Activated CD8-positive, alpha-beta memory T cell treated with anti-CD3 and anti-CD28 coated beads, Interleukin-2, amount 10 ng/mL, durations not matched to agents 7 days and 5 days (primary cell): ENCODE measurements around the gene SRPRA. TPM values are rescaled to one million over a fixed set of nuclear protein-coding genes. Genes with fewer than 3 reads are reported as not detected.
A peak's percentile ranks its signal among the peaks of the same experiment; 100 is the strongest.
"Not testable (repeated sequence)": the region's sequence is repeated elsewhere in the genome, so short reads cannot be mapped to it uniquely, and the experiment has no call there.

Experiments used
- ATAC-seq: fragments of 150-1000 bp; cut with Tn5 transposase; one replicate; pipeline ENCODE4 v1.10.0; 2021; ENCODE audit warnings: moderate library complexity
- CTCF ChIA-PET: fragments of 350-600 bp; sonication (Branson Sonifier 250); formaldehyde crosslinking; loops from one replicate; lab custom pipeline; 2021; ENCODE audit warnings: antibody characterized with exemption; lab: Charles Lee
- DNase-seq: peaks from one replicate; pipeline ENCODE4 v3.0.0-alpha.2; 2020
- H3K27ac Mint-ChIP-seq: one replicate; pipeline ENCODE4 v1.8.0; 2021; ENCODE audit warnings: mild to moderate bottlenecking, mixed read lengths
- H3K27me3 Mint-ChIP-seq: one replicate; pipeline ENCODE4 v1.8.0; 2021; ENCODE audit warnings: mixed read lengths
- H3K36me3 Mint-ChIP-seq: one replicate; pipeline ENCODE4 v1.8.0; 2021; ENCODE audit warnings: mild to moderate bottlenecking, mixed read lengths
- H3K4me1 Mint-ChIP-seq: one replicate; pipeline ENCODE4 v1.8.0; 2021; ENCODE audit warnings: mixed read lengths
- H3K4me3 Mint-ChIP-seq: one replicate; pipeline ENCODE4 v1.8.0; 2021; ENCODE audit warnings: mild to moderate bottlenecking, moderate library complexity, mixed read lengths
- H3K9me3 Mint-ChIP-seq: one replicate; pipeline ENCODE4 v1.8.0; 2022; ENCODE audit warnings: low read depth, mixed read lengths
- total RNA-seq, 2 experiments: library from RNA; stranded (reverse); gene quantifications; one replicate each; pipeline ENCODE4 v1.2.3, GENCODE V29; 2021

Gene SRPRA
- total RNA-seq, 2 experiments from 2014 or later, result 100 to 134 TPM

GRCh38 chr11:126280595-126280994 is 11.9 kb upstream of the SRPRA start:
- CTCF ChIA-PET, result interaction anchor here (0.7 to 1.6 kb wide), 3 partner anchors 21 to 38 kb away, joined by 3 to 4 read pairs (median 3); no protein-coding TSS in a partner anchor
- Mint-ChIP-seq H3K27ac (peak overlapping the region; percentile 76), H3K36me3 (peaks cover 15% of the 10 kb centered on the region), H3K4me1 (peaks cover 39% of the 10 kb centered on the region), H3K27me3 (no peaks in the 10 kb centered on the region), H3K9me3 (no peaks in the 10 kb centered on the region), H3K4me3 (no peak overlapping the region)
- no peak for DNase-seq
- no peak for ATAC-seq

DNA sequence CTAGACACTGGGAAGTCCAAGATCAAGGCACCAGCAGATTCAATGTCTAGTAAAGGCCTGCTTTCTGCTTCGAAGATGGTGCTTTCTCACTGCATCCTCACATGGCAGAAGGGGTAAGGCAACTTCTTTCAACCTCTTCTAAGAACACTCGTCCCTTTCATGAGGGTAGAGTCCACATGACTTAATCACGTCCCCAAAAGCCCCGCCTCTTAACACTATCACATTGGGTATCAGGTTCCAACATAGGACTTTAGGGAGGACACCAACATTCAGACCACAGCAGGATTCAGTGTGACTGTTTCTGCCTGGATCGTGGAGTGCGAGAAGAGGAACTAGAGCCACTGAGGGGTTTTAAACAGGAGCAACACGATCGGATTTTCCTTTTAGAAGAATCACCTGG is 10.5 kb upstream of the SRPRA start:
- DNase-seq, result no peak
- H3K27me3 Mint-ChIP-seq, result no peaks in the 10 kb centered on the region
- CTCF ChIA-PET, result no interaction called here
- H3K27ac Mint-ChIP-seq, result no peak overlapping the region
- no peak for ATAC-seq
- peaks cover 30% of the 10 kb centered on the region for H3K4me1 Mint-ChIP-seq
- no peaks in the 10 kb centered on the region for H3K9me3 Mint-ChIP-seq
- no peak overlapping the region for H3K4me3 Mint-ChIP-seq
- H3K36me3 Mint-ChIP-seq, result peaks cover 19% of the 10 kb centered on the region

DNA sequence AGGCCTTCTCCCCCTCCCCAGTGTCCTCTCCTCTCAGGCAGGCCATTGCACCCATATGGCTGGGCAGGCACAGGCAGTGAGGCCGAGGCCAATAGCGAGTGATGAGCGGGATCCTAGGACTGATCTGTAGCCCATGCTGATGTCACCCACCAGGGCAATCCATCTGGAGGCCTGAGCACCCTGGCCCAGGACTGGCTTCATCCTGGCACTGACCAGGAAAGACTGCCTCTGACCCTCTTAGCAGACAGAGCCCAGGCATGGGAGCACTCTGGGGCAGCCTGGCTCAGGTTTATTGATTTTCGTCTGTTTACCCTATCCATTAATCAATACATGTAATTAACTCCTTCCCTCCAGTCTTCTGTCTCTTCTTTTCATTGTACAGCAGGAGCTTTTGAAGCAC is 9.1 kb upstream of the SRPRA start:
- peaks cover 24% of the 10 kb centered on the region for H3K36me3 Mint-ChIP-seq
- CTCF ChIA-PET, result no interaction called here
- peak overlapping the region; percentile 33 for H3K27ac Mint-ChIP-seq
- H3K9me3 Mint-ChIP-seq, result no peaks in the 10 kb centered on the region
- peaks cover 21% of the 10 kb centered on the region for H3K4me1 Mint-ChIP-seq
- no peaks in the 10 kb centered on the region for H3K27me3 Mint-ChIP-seq
- DNase-seq (no peak), ATAC-seq (no peak)
- no peak overlapping the region for H3K4me3 Mint-ChIP-seq

- H3K27me3 Mint-ChIP-seq, result no peaks in the 10 kb centered on the region
- H3K4me1 Mint-ChIP-seq, result peaks cover 19% of the 10 kb centered on the region
- peaks cover 28% of the 10 kb centered on the region for H3K36me3 Mint-ChIP-seq
- no peak overlapping the region for H3K4me3 Mint-ChIP-seq
- H3K9me3 Mint-ChIP-seq, result no peaks in the 10 kb centered on the region
- no peak overlapping the region for H3K27ac Mint-ChIP-seq
- no peak for DNase-seq
- ATAC-seq, result no peak
- CTCF ChIA-PET, result no interaction called here
These were observed 8.6 kb upstream of the SRPRA start for GRCh38 chr11:126277322-126277721.

DNA sequence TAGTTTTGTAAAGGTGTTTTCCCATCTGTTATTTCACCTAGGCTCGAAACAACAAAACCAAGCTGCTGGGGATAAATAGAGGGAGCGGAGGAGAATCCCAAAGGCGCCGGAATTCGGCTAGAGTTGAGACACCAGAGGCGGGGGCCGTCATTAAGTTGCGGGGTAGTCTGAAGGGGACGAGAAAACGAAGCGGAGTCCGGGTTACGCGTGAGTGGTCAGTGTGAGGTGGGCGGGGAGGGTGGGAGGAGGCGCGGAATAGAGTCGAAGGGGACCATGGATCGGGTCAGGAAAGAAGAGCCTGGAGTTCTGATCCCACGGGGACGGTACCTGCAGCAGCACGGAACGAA is 361 bp downstream of the SRPRA start:
- DNase-seq (no peak), ATAC-seq (peak; percentile 1)
- Mint-ChIP-seq H3K9me3 (no peaks in the 10 kb centered on the region), H3K27ac (peak overlapping the region; percentile 88), H3K4me3 (peak overlapping the region; percentile 83), H3K4me1 (peaks cover 40% of the 10 kb centered on the region), H3K36me3 (peaks cover 52% of the 10 kb centered on the region), H3K27me3 (no peaks in the 10 kb centered on the region)
- CTCF ChIA-PET, result interaction anchor here (0.9 to 2.1 kb wide), 2 partner anchors 15 to 345 kb away, joined by 3 to 10 read pairs; partner anchors contain the start of gene TIRAP

DNA sequence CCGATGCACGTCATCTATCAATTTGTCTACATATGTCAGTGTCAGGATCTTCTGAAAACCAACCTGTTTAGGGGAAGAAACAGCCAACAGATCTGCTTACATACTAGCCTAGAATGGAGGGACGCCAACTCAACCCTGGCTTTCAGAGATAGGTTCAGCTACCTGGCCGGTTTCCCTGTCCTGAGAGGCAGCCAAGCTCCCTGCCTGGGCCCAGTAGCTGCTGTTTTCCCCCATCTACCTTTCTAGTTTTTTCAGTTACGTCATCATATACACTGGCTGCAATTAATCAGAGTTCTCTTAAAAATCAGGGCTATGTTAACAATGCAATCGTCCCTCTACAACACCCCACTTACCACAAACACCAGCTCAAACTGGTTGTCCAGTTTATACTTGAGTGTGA is 1.0 kb downstream of the SRPRA start:
- H3K36me3 Mint-ChIP-seq, result peaks cover 54% of the 10 kb centered on the region
- H3K4me1 Mint-ChIP-seq, result peaks cover 40% of the 10 kb centered on the region
- peak overlapping the region; percentile 88 for H3K27ac Mint-ChIP-seq
- no peaks in the 10 kb centered on the region for H3K9me3 Mint-ChIP-seq
- CTCF ChIA-PET, result no interaction called here
- H3K4me3 Mint-ChIP-seq, result peak overlapping the region; percentile 83
- no peaks in the 10 kb centered on the region for H3K27me3 Mint-ChIP-seq
- no peak for ATAC-seq
- no peak for DNase-seq

DNA sequence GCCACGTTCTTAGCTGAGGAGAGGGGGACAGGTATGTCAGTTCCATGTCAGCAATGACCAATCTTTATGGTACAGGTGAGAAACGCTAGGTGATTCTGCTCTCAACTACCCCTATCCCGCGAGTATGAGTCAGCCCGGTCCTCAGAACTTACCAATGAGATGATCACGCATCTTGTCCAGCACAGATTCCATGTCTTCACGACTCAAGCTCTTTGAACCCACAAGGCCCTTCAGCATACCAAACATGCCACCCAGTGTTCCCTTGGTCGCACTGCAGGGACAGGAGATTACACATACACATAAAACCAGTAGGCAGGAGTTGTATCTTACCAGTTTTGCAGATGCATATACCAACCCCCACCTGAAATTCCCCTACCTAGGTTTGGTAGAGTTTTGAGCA is 2.9 kb downstream of the SRPRA start:
- peaks cover 52% of the 10 kb centered on the region for H3K36me3 Mint-ChIP-seq
- no peak overlapping the region for H3K4me3 Mint-ChIP-seq
- H3K27me3 Mint-ChIP-seq, result no peaks in the 10 kb centered on the region
- ATAC-seq (no peak), DNase-seq (no peak)
- no peak overlapping the region for H3K27ac Mint-ChIP-seq
- peaks cover 34% of the 10 kb centered on the region for H3K4me1 Mint-ChIP-seq
- CTCF ChIA-PET, result no interaction called here
- H3K9me3 Mint-ChIP-seq, result no peaks in the 10 kb centered on the region

- H3K9me3 Mint-ChIP-seq, result no peaks in the 10 kb centered on the region
- peaks cover 18% of the 10 kb centered on the region for H3K4me1 Mint-ChIP-seq
- DNase-seq (no peak), ATAC-seq (no peak)
- no peak overlapping the region for H3K27ac Mint-ChIP-seq
- H3K27me3 Mint-ChIP-seq, result no peaks in the 10 kb centered on the region
- no peak overlapping the region for H3K4me3 Mint-ChIP-seq
- H3K36me3 Mint-ChIP-seq, result peaks cover 53% of the 10 kb centered on the region
- CTCF ChIA-PET, result no interaction called here
These were observed 5.2 kb downstream of the SRPRA start for GRCh38 chr11:126263489-126263888.

DNA sequence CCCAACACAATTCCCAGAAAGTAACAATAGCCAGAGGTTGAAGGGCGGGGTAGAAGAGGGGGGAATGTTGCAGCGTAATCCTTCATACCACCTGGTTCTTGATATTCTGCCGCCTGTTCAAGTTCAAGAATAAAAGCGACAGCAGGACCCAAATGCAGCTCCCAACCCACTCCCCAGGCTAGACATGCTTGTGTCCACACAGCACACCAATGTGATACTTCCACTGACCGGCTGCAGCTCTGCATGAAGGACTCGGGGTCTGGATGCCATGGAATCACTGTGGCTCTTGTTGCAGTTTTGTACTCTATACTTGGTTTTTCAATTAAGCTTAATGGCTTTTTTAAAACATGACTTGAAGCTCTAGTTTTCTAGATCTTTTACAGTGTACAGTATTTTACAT is 6.5 kb downstream of the SRPRA start:
- Mint-ChIP-seq H3K9me3 (no peaks in the 10 kb centered on the region), H3K4me1 (peaks cover 11% of the 10 kb centered on the region), H3K27ac (no peak overlapping the region), H3K36me3 (peaks cover 50% of the 10 kb centered on the region), H3K27me3 (no peaks in the 10 kb centered on the region), H3K4me3 (no peak overlapping the region)
- CTCF ChIA-PET, result no interaction called here
- DNase-seq (no peak), ATAC-seq (no peak)

DNA sequence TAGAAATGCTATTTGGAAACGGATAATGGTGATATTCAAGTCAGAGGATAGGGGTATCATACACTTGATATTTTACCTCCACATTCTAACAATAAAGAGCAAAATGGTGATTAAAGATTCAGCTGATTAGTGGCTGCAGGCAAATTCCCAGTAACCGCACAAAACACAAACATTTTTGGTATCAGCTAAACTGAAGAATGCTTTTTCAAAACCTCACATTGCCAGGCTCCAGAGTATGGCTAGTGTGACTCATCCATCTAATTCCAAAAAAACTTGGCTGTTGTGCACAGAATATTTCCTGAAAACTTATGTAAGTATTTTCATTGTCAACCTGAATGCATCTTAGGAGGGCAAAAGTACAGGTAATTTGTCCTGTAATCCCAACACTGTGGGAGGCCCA is 10.9 kb downstream of the SRPRA start:
- Mint-ChIP-seq H3K4me1 (no peaks in the 10 kb centered on the region), H3K27ac (no peak overlapping the region), H3K9me3 (no peaks in the 10 kb centered on the region), H3K36me3 (peaks cover 12% of the 10 kb centered on the region), H3K4me3 (no peak overlapping the region), H3K27me3 (no peaks in the 10 kb centered on the region)
- no peak for ATAC-seq
- CTCF ChIA-PET, result no interaction called here
- DNase-seq, result no peak

- Mint-ChIP-seq H3K9me3 (no peaks in the 10 kb centered on the region), H3K4me1 (no peaks in the 10 kb centered on the region), H3K4me3 (no peak overlapping the region), H3K27ac (no peak overlapping the region), H3K27me3 (no peaks in the 10 kb centered on the region), H3K36me3 (peaks cover 10% of the 10 kb centered on the region)
- ATAC-seq, result no peak
- DNase-seq, result no peak
- CTCF ChIA-PET, result no interaction called here
These were observed 11.6 kb downstream of the SRPRA start for GRCh38 chr11:126257144-126257543.

DNA sequence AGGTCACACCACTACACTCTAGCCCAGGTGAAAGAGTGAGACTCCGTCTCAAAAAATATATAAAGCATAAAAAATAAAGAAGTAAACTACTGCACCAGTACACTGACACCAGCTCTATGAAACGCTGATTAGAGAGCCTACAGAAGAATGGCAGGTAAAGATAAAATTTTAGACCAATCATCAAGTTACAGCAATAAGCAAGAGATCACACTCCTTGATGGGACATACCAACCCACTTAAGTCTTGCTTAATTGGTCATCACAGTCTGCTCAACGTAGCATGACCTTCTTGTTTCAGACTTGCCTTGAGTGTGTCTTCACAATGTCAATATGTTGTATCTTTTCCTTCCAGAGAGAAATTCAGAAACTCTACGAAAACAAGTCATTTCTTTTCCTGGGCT is 12.5 kb downstream of the SRPRA start:
- ATAC-seq (no peak), DNase-seq (no peak)
- CTCF ChIA-PET, result no interaction called here
- Mint-ChIP-seq H3K36me3 (peaks cover 9% of the 10 kb centered on the region), H3K4me3 (no peak overlapping the region), H3K4me1 (no peaks in the 10 kb centered on the region), H3K9me3 (no peaks in the 10 kb centered on the region), H3K27ac (no peak overlapping the region), H3K27me3 (no peaks in the 10 kb centered on the region)

DNA sequence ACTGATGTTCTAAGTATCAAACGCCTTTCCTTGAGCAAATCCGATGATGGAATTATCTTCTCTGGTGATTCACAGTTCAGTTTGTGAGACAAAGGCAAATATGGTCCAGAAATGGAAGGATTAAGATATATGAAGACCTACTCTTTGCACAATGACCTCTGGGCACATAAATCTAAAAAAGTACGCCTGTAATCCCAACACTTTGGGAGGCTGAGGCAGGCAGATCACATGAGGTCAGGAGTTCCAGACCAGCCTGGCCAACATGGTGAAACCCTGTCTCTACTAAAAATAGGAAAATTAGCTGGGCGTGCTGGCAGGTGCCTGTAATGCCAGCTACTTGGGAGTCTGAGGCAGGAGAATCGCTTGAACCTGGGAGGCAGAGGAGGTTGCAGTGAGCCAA is 13.2 kb downstream of the SRPRA start:
- H3K4me3 Mint-ChIP-seq, H3K27ac Mint-ChIP-seq, H3K9me3 Mint-ChIP-seq, DNase-seq, ATAC-seq, CTCF ChIA-PET, H3K4me1 Mint-ChIP-seq, H3K27me3 Mint-ChIP-seq: not testable (repeated sequence)
- peaks cover 11% of the 10 kb centered on the region for H3K36me3 Mint-ChIP-seq

DNA sequence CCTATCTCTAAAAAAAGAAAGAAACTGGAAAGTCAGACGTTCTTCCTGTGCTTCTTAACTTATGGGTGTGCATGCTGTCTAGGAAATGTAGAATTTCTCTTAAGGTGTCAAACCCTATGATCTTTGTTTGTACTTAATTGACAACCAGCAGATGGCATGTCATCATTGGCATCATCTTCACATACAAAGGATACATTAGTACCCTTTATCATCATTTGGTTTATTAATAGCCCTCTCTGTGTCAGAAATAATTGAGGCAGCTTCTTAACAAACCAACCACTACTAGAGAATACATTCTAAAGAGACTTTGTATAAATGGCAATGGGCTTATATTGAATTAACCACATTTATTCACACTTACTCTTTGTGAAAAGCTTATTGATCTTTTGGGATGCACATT is 13.9 kb downstream of the SRPRA start:
- no peak for DNase-seq

GRCh38 chr11:126253265-126253664 is 15.4 kb downstream of the SRPRA start:
- H3K4me3 Mint-ChIP-seq, result no peak overlapping the region
- H3K27me3 Mint-ChIP-seq, result no peaks in the 10 kb centered on the region
- no peak for DNase-seq
- H3K9me3 Mint-ChIP-seq, result no peaks in the 10 kb centered on the region
- no peak for ATAC-seq
- H3K4me1 Mint-ChIP-seq, result no peaks in the 10 kb centered on the region
- CTCF ChIA-PET, result no interaction called here
- peaks cover 9% of the 10 kb centered on the region for H3K36me3 Mint-ChIP-seq
- H3K27ac Mint-ChIP-seq, result no peak overlapping the region

More for the DNA sequence above, 13.9 kb downstream of the SRPRA start:
- CTCF ChIA-PET, result no interaction called here
- H3K4me1 Mint-ChIP-seq, result no peaks in the 10 kb centered on the region
- no peak for ATAC-seq
- H3K27ac Mint-ChIP-seq, result no peak overlapping the region
- H3K4me3 Mint-ChIP-seq, result no peak overlapping the region
- H3K36me3 Mint-ChIP-seq, result peaks cover 9% of the 10 kb centered on the region
- H3K27me3 Mint-ChIP-seq, result no peaks in the 10 kb centered on the region
- H3K9me3 Mint-ChIP-seq, result no peaks in the 10 kb centered on the region
